GM12892 (cell line): ENCODE measurements around the gene VPS13D.

ENCODE experiments used
- POLR2A ChIP-seq: IDR thresholded peaks from 2 replicates; pipeline ENCODE4 v1.6.1; 2011; ENCODE audit warnings: low read depth, low read length, control low read depth
- POLR2AphosphoS5 ChIP-seq: IDR thresholded peaks from 2 replicates; pipeline ENCODE4 v1.6.1; 2011; ENCODE audit warnings: low read depth, low read length, control low read depth

DNA sequence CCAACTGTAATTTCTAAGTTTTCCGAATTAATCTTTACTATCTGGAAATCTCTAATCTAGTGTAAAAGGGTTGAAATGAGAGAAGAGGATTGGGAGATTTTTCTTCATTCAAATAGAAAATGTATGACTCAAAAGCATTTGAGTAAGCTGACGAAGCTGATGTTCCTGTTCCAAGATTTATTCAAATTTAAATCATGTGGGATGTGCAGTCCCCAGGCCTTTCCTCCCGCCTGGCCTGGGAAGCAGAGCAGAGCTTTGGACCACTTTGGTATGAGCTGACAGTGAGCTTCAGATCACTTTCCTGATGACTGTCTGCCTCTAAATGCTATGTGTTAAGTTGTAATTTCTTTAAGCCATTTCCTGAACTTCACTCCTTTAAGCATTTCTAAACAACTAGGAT lies 196.2 kb downstream of the VPS13D start:
- no peak for TF ChIP-seq POLR2A
- no peak for TF ChIP-seq POLR2AphosphoS5
